HEK293 (cell line): ENCODE data around the gene PLEKHG7.

Experiments used
- CTCF ChIP-seq: fragments of 450-650 bp; formaldehyde crosslinking; IDR thresholded peaks from 2 replicates; pipeline ENCODE4 v1.5.1; 2016; ENCODE audit warnings: missing biosample characterization, missing genetic modification characterization
- EGR2 ChIP-seq: fragments of 450-650 bp; formaldehyde crosslinking; IDR thresholded peaks from 2 replicates; pipeline ENCODE4 v1.5.1; 2016; ENCODE audit warnings: low read depth, missing biosample characterization, missing genetic modification characterization

GRCh38 chr12:92784797-92785562, 82.2 kb downstream of the PLEKHG7 start:
- peak; percentile 75; the same call in 1 of the 2 replicates for TF ChIP-seq CTCF (tag by site-specific recombination)
- no peak for TF ChIP-seq EGR2 (tag by site-specific recombination)
